Esophagus muscularis mucosa (tissue), 4 donors: Measurements from ENCODE around the gene SMIM5. TPM values are rescaled to one million over a fixed set of nuclear protein-coding genes. Genes with fewer than 3 reads are reported as not detected.

Experiments
- DNase-seq: peaks from one replicate; pipeline ENCODE4 v3.0.0-alpha.2; 2017; ENCODE audit errors: extremely low spot score
- H3K27ac ChIP-seq, 4 donors: fragments of 200-600 bp; sonication (generic); replicated peaks in 1 of 4; 1 replicate in 3 of 4; 2 replicates in 1 of 4; pipeline ENCODE4 v1.5.1; 2016 to 2019; ENCODE audit warnings: mild to moderate bottlenecking in 1 of 4
- H3K27me3 ChIP-seq, 4 donors: fragments of 200-600 bp; sonication (generic); one replicate each; pipeline versions ENCODE4 v1.5.1 to v1.6.0; 2016 to 2019
- H3K36me3 ChIP-seq, 4 donors: fragments of 200-600 bp; sonication (generic); one replicate each; pipeline ENCODE4 v1.5.1; 2016 to 2019
- H3K4me1 ChIP-seq, 4 donors: fragments of 200-600 bp; sonication (generic); one replicate each; pipeline ENCODE4 v1.5.1; 2016 to 2019
- H3K4me3 ChIP-seq, 4 donors: fragments of 200-600 bp; sonication (generic); 1 replicate in 2 of 4; 2 replicates in 2 of 4; pipeline ENCODE4 v1.5.1; 2016 to 2019; ENCODE audit warnings: mild to moderate bottlenecking in 4 of 4, moderate library complexity in 1 of 4
- H3K9me3 ChIP-seq, 4 donors: fragments of 200-600 bp; sonication (generic); 1 replicate in 3 of 4; 2 replicates in 1 of 4; pipeline ENCODE4 v1.5.1; 2016 to 2019
- CTCF ChIP-seq, 3 experiments: fragments of 200-600 bp in 2 of 3; fragments of 450-650 bp in 1 of 3; sonication (generic) in 2 of 3; IDR thresholded peaks; one replicate each; pipeline ENCODE4 v1.5.1; 2017 to 2019; ENCODE audit warnings: antibody characterized with exemption in 3 of 3, mild to moderate bottlenecking in 2 of 3, moderate library complexity in 1 of 3
- EP300 ChIP-seq: sonication (generic); formaldehyde crosslinking; IDR thresholded peaks from one replicate; pipeline ENCODE4 v1.6.1; 2017; ENCODE audit warnings: antibody characterized with exemption
- POLR2A ChIP-seq: fragments of 450-650 bp; IDR thresholded peaks from one replicate; pipeline ENCODE4 v1.6.1; 2017; ENCODE audit warnings: antibody characterized with exemption, moderate library complexity, mild to moderate bottlenecking, low read depth
- POLR2AphosphoS5 ChIP-seq, 2 donors: sonication (generic); formaldehyde crosslinking; IDR thresholded peaks; one replicate each; pipeline ENCODE4 v1.6.1; 2017; ENCODE audit warnings: antibody characterized with exemption in 2 of 2
- WGBS: methylation state at CpG from one replicate; pipeline ENCODE4 v1.1.5; 2018; 5-methylcytosine and 5-hydroxymethylcytosine counted together
- intact Hi-C: fragments of 100-400 bp; cut with DNase I; formaldehyde crosslinking; loops from one replicate; pipeline ENCODE4 v1.15.1; 2023
- total RNA-seq, 4 donors: library from RNA; depleted of rRNA; stranded (reverse); fragments of >200 nt; gene quantifications; one replicate each; pipeline versions ENCODE4 v1.1.0 to v1.2.1, GENCODE V29; 2016

SMIM5 gene
- total RNA-seq, 4 donors from 2014 or later = 4.3 to 6.6 (median 5.6) TPM

GRCh38 chr17:75633486-75634375 lies 497 bp downstream of the SMIM5 start:
- Histone ChIP-seq H3K4me3 (peak overlapping the region; percentile 35 to 48 (median 40)), H3K27me3 (no peaks in the 10 kb centered on the region), H3K27ac (peak overlapping the region; percentile 74 to 86 (median 86)), H3K36me3 (peaks cover 0 to 28% (median 15%) of the 10 kb centered on the region in 4 donors), H3K4me1 (peaks cover 24 to 32% (median 30%) of the 10 kb centered on the region in 4 donors), H3K9me3 (no peaks in the 10 kb centered on the region)
- DNase-seq = peak; percentile 96
- 13% methylated on average over 5 of the region's 27 CpGs for WGBS
- intact Hi-C loops = loop anchor here (5.0 kb wide), 1 partner anchor 46 kb away; the partner anchor contains the start of gene MYO15B
- TF ChIP-seq CTCF (IDR thresholded peaks at IDR 0.05) = peak; percentile 46 to 65 (median 61)
- no peak for TF ChIP-seq EP300
- TF ChIP-seq POLR2A = no peak
- peak; percentile 53 to 62 for TF ChIP-seq POLR2AphosphoS5 (IDR thresholded peaks at IDR 0.05)

GRCh38 chr17:75634376-75634740 lies 1.1 kb downstream of the SMIM5 start:
- TF ChIP-seq EP300 (no peak), CTCF (IDR thresholded peaks at IDR 0.05) (no peak), POLR2A (no peak), POLR2AphosphoS5 (IDR thresholded peaks at IDR 0.05) (no peak)
- intact Hi-C loops = loop anchor here (5.0 kb wide), 1 partner anchor 47 kb away; the partner anchor contains the start of gene MYO15B

GRCh38 chr17:75634754-75635609 lies 1.7 kb downstream of the SMIM5 start:
- no peak for TF ChIP-seq POLR2A
- Histone ChIP-seq H3K36me3 (peaks cover 0 to 33% (median 17%) of the 10 kb centered on the region in 4 donors), H3K4me1 (peaks cover 24 to 42% (median 30%) of the 10 kb centered on the region in 4 donors), H3K9me3 (no peaks in the 10 kb centered on the region), H3K4me3 (peak overlapping the region; percentile 35 to 48 (median 40)), H3K27ac (peak overlapping the region; percentile 74 to 86 (median 86)), H3K27me3 (no peaks in the 10 kb centered on the region)
- DNase-seq = no peak
- intact Hi-C loops = loop anchor here (5.0 kb wide), 1 partner anchor 48 kb away; the partner anchor contains the start of gene MYO15B
- WGBS = 86% methylated on average over 15 of the region's 20 CpGs

More at GRCh38 chr17:75634376-75634740, 1.1 kb downstream of the SMIM5 start:
- H3K4me3 ChIP-seq = peak overlapping the region; percentile 35 to 48 (median 40)
- H3K36me3 ChIP-seq = peaks cover 0 to 32% (median 17%) of the 10 kb centered on the region in 4 donors
- H3K9me3 ChIP-seq = no peaks in the 10 kb centered on the region
- 68% methylated on average over 7 of the region's 9 CpGs for WGBS
- peak overlapping the region; percentile 74 to 86 (median 86) for H3K27ac ChIP-seq
- no peaks in the 10 kb centered on the region for H3K27me3 ChIP-seq
- no peak for DNase-seq
- H3K4me1 ChIP-seq = peaks cover 24 to 38% (median 30%) of the 10 kb centered on the region in 4 donors

GRCh38 chr17:75635610-75636202 lies 2.5 kb downstream of the SMIM5 start:
- WGBS = 95% methylated on average over 10 of the region's 16 CpGs
- peaks cover 0 to 33% (median 15%) of the 10 kb centered on the region in 4 donors for H3K36me3 ChIP-seq
- intact Hi-C loops = no loop called here
- H3K9me3 ChIP-seq = no peaks in the 10 kb centered on the region
- no peak for DNase-seq
- peak overlapping the region in 2 of 4 donors; percentile 86 for H3K27ac ChIP-seq
- H3K4me3 ChIP-seq = peak overlapping the region; percentile 35 to 48 (median 40)
- H3K27me3 ChIP-seq = no peaks in the 10 kb centered on the region
- TF ChIP-seq POLR2A (no peak), POLR2AphosphoS5 (IDR thresholded peaks at IDR 0.05) (no peak), CTCF (IDR thresholded peaks at IDR 0.05) (no peak)
- H3K4me1 ChIP-seq = peaks cover 24 to 42% (median 30%) of the 10 kb centered on the region in 4 donors
